DMS114 treated with DMSO at 0.1 percent for 48 hours (cell line): ENCODE data around the gene KRTAP5-11.
"Not testable (repeated sequence)": the region's sequence is repeated elsewhere in the genome, so short reads cannot be mapped to it uniquely, and the experiment has no call there.

Experiments used
- DNase-seq: peaks from one replicate; lab custom pipeline; 2025; ENCODE audit not compliant: unreplicated experiment; lab: John Stamatoyannopoulos, UW

The KRTAP5-11 gene

GRCh38 chr11:71557257-71557656 lies 25.4 kb downstream of the KRTAP5-11 start:
- DNase-seq, result no peak

GRCh38 chr11:71556018-71556417 lies 26.7 kb downstream of the KRTAP5-11 start:
- DNase-seq, result no peak

- DNase-seq, result no peak
Observed at GRCh38 chr11:71555508-71555907, 27.2 kb downstream of the KRTAP5-11 start.

- DNase-seq, result no peak
Observed at GRCh38 chr11:71554996-71555395, 27.7 kb downstream of the KRTAP5-11 start.

- no peak for DNase-seq
Observed at GRCh38 chr11:71551711-71552110, 31.0 kb downstream of the KRTAP5-11 start.

- no peak for DNase-seq
Observed at GRCh38 chr11:71548716-71549151, 33.9 kb downstream of the KRTAP5-11 start.

GRCh38 chr11:71548120-71548519 lies 34.6 kb downstream of the KRTAP5-11 start, which contains the start of gene KRTAP5-9:
TSS of gene KRTAP5-9 (plus strand) at chr11:71548420. CDS start at chr11:71548658, 238 bp downstream.
- DNase-seq, result no peak

GRCh38 chr11:71545405-71545966 lies 37.2 kb downstream of the KRTAP5-11 start:
- DNase-seq, result no peak

- DNase-seq, result no peak
Observed at GRCh38 chr11:71544525-71545214, 38.0 kb downstream of the KRTAP5-11 start.

GRCh38 chr11:71543866-71544265 lies 38.8 kb downstream of the KRTAP5-11 start:
- no peak for DNase-seq

GRCh38 chr11:71542879-71543777 lies 39.5 kb downstream of the KRTAP5-11 start:
- DNase-seq, result no peak

- DNase-seq, result no peak
Observed at GRCh38 chr11:71542382-71542781, 40.3 kb downstream of the KRTAP5-11 start.

GRCh38 chr11:71540521-71541304 lies 42.0 kb downstream of the KRTAP5-11 start:
- not testable (repeated sequence) for DNase-seq

- DNase-seq, result not testable (repeated sequence)
Observed at GRCh38 chr11:71539971-71540370, 42.7 kb downstream of the KRTAP5-11 start.

GRCh38 chr11:71539017-71539416 lies 43.7 kb downstream of the KRTAP5-11 start:
- no peak for DNase-seq

GRCh38 chr11:71538666-71538990 lies 44.0 kb downstream of the KRTAP5-11 start:
- no peak for DNase-seq

GRCh38 chr11:71537977-71538665 lies 44.6 kb downstream of the KRTAP5-11 start, which contains the start of gene KRTAP5-8:
TSS of gene KRTAP5-8 (plus strand) at chr11:71538025. CDS start at chr11:71538056, 31 bp downstream.
- DNase-seq, result not testable (repeated sequence)

GRCh38 chr11:71537537-71537936 lies 45.1 kb downstream of the KRTAP5-11 start:
- DNase-seq, result no peak

GRCh38 chr11:71535825-71536224 lies 46.9 kb downstream of the KRTAP5-11 start:
- DNase-seq, result no peak
